ENCODE results near the gene SORBS2.

DNA sequence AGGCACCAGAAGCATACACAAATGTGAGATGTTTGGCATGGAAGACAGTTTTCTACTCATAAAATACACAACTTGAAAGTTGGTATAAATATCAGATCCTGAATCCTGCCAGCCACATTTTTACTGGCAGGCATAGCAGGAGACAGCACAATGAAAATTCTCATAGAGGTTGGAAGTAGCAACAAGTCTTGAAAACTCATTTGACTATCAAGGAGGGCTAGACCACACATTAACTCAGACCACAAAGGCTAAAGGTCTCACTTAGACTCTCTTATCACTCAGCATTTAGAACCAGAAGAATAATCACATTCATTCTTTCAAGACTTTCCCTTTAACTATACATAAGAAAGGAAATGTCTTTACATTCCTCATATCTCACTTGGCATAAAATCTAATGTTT lies 56.5 kb downstream of the SORBS2 start:
- TF ChIP-seq CHD2 (IDR thresholded peaks at IDR 0.05; ENCODE audit: low read length) (no peak), SP2 (IDR thresholded peaks at IDR 0.05; ENCODE audit: low read length) (no peak), EP300 (IDR thresholded peaks at IDR 0.05; ENCODE audit: borderline replicate concordance in 1 of 2, low read depth in 2 of 2, low read length in 2 of 2) (no peak), CTCF (IDR thresholded peaks at IDR 0.05; ENCODE audit: control extremely low read depth in 1 of 3, insufficient read depth in 1 of 3, low read depth in 1 of 3, low read length in 3 of 3) (no peak), EZH2 (IDR thresholded peaks at IDR 0.05; ENCODE audit: low read depth, low read length, severe bottlenecking) (no peak)
